ENCODE results near the gene NOTCH1.
A peak's percentile ranks its signal among the peaks of the same experiment; 100 is the strongest.

Gene NOTCH1

GRCh38 chr9:136541709-136542108 is 4.1 kb downstream of the NOTCH1 start:
- Histone ChIP-seq H3K27ac (peak overlapping the region; percentile 55), H3K9me3 (ENCODE audit: severe bottlenecking) (no peaks in the 10 kb centered on the region), H3K36me3 (peaks cover 52% of the 10 kb centered on the region)

GRCh38 chr9:136541179-136541578 is 4.7 kb downstream of the NOTCH1 start:
- no peak overlapping the region for H3K4me3 ChIP-seq (ENCODE audit: low read depth, low read length)
- peak overlapping the region; percentile 55; the same call in 1 of the 2 replicates for H3K27ac ChIP-seq
- H3K27me3 ChIP-seq (ENCODE audit: insufficient read depth, low read depth, severe bottlenecking) = no peaks in the 10 kb centered on the region
- DNase-seq = no peak
- peaks cover 55% of the 10 kb centered on the region for H3K36me3 ChIP-seq
- no peaks in the 10 kb centered on the region for H3K9me3 ChIP-seq (ENCODE audit: severe bottlenecking)
- TF ChIP-seq CTCF (IDR thresholded peaks at IDR 0.05; ENCODE audit: low read depth, low read length) = no peak

More at GRCh38 chr9:136541709-136542108, 4.1 kb downstream of the NOTCH1 start:
- DNase-seq = no peak
- TF ChIP-seq CTCF (IDR thresholded peaks at IDR 0.05; ENCODE audit: low read depth, low read length) = no peak
- Histone ChIP-seq H3K27me3 (ENCODE audit: insufficient read depth, low read depth, severe bottlenecking) (no peaks in the 10 kb centered on the region), H3K4me3 (ENCODE audit: low read depth, low read length) (no peak overlapping the region)

- no peak overlapping the region for H3K27ac ChIP-seq
- no peak for TF ChIP-seq CTCF (IDR thresholded peaks at IDR 0.05; ENCODE audit: low read depth, low read length)
- peaks cover 55% of the 10 kb centered on the region for H3K36me3 ChIP-seq
- no peaks in the 10 kb centered on the region for H3K9me3 ChIP-seq (ENCODE audit: severe bottlenecking)
- H3K27me3 ChIP-seq (ENCODE audit: insufficient read depth, low read depth, severe bottlenecking) = no peaks in the 10 kb centered on the region
- DNase-seq = no peak
- H3K4me3 ChIP-seq (ENCODE audit: low read depth, low read length) = no peak overlapping the region
These were observed 6.1 kb downstream of the NOTCH1 start for GRCh38 chr9:136539427-136540421.

- TF ChIP-seq CTCF (IDR thresholded peaks at IDR 0.05; ENCODE audit: low read depth, low read length) = no peak
- Histone ChIP-seq H3K36me3 (peaks cover 53% of the 10 kb centered on the region), H3K4me3 (ENCODE audit: low read depth, low read length) (no peak overlapping the region), H3K9me3 (ENCODE audit: severe bottlenecking) (no peaks in the 10 kb centered on the region), H3K27me3 (ENCODE audit: insufficient read depth, low read depth, severe bottlenecking) (no peaks in the 10 kb centered on the region), H3K27ac (no peak overlapping the region)
- DNase-seq = no peak
These were observed 7.0 kb downstream of the NOTCH1 start for GRCh38 chr9:136538599-136539426.

- no peaks in the 10 kb centered on the region for H3K27me3 ChIP-seq (ENCODE audit: insufficient read depth, low read depth, severe bottlenecking)
- no peaks in the 10 kb centered on the region for H3K9me3 ChIP-seq (ENCODE audit: severe bottlenecking)
- peaks cover 50% of the 10 kb centered on the region for H3K36me3 ChIP-seq
- H3K27ac ChIP-seq = no peak overlapping the region
- DNase-seq = no peak
- no peak for TF ChIP-seq CTCF (IDR thresholded peaks at IDR 0.05; ENCODE audit: low read depth, low read length)
- H3K4me3 ChIP-seq (ENCODE audit: low read depth, low read length) = no peak overlapping the region
These were observed 7.8 kb downstream of the NOTCH1 start for GRCh38 chr9:136537896-136538598.
